Stimulated activated CD8-positive, alpha-beta memory T cell treated with anti-CD3 and anti-CD28 coated beads, Interleukin-2, amount 100 ng/mL, for 48 hours (primary cell): ENCODE results near the gene PTPRG.
"Not testable (repeated sequence)": the region's sequence is repeated elsewhere in the genome, so short reads cannot be mapped to it uniquely, and the experiment has no call there.

Source experiments
- DNase-seq, 2 donors: peaks; one replicate each; pipeline ENCODE4 v3.0.0-alpha.2; 2020; ENCODE audit warnings: low read depth in 2 of 2

The PTPRG gene

GRCh38 chr3:61796911-61797310 is 235.5 kb downstream of the PTPRG start:
- no peak for DNase-seq

GRCh38 chr3:61802772-61803171 is 241.4 kb downstream of the PTPRG start:
- DNase-seq = no peak

GRCh38 chr3:61803983-61804382 is 242.6 kb downstream of the PTPRG start:
- DNase-seq = no peak

- no peak for DNase-seq
These were observed 243.4 kb downstream of the PTPRG start for GRCh38 chr3:61804782-61805181.

- no peak for DNase-seq
These were observed 244.2 kb downstream of the PTPRG start for GRCh38 chr3:61805510-61806080.

- DNase-seq = no peak
These were observed 245.4 kb downstream of the PTPRG start for GRCh38 chr3:61806810-61807209.

- DNase-seq = no peak
These were observed 246.5 kb downstream of the PTPRG start for GRCh38 chr3:61807865-61808276.

GRCh38 chr3:61808526-61808925 is 247.2 kb downstream of the PTPRG start:
- DNase-seq = no peak

- DNase-seq = no peak
These were observed 247.6 kb downstream of the PTPRG start for GRCh38 chr3:61808999-61809398.

- DNase-seq = no peak
These were observed 248.5 kb downstream of the PTPRG start for GRCh38 chr3:61809879-61810278.

GRCh38 chr3:61810953-61811497 is 249.7 kb downstream of the PTPRG start:
- DNase-seq = no peak

- DNase-seq = no peak
These were observed 250.3 kb downstream of the PTPRG start for GRCh38 chr3:61811652-61812051.

GRCh38 chr3:61812085-61812484 is 250.7 kb downstream of the PTPRG start:
- no peak for DNase-seq

- DNase-seq = no peak
These were observed 251.1 kb downstream of the PTPRG start for GRCh38 chr3:61812517-61812916.

- DNase-seq = no peak
These were observed 252.3 kb downstream of the PTPRG start for GRCh38 chr3:61813636-61814035.

- no peak for DNase-seq
These were observed 253.3 kb downstream of the PTPRG start for GRCh38 chr3:61814674-61815073.

- DNase-seq = not testable (repeated sequence)
These were observed 254.9 kb downstream of the PTPRG start for GRCh38 chr3:61816304-61816703.

GRCh38 chr3:61819861-61820260 is 258.5 kb downstream of the PTPRG start:
- DNase-seq = no peak

- DNase-seq = no peak
These were observed 259.1 kb downstream of the PTPRG start for GRCh38 chr3:61820306-61820992.

GRCh38 chr3:61821823-61822251 is 260.5 kb downstream of the PTPRG start:
- no peak for DNase-seq

GRCh38 chr3:61822588-61822987 is 261.2 kb downstream of the PTPRG start:
- no peak for DNase-seq

GRCh38 chr3:61824553-61825135 is 263.3 kb downstream of the PTPRG start:
- DNase-seq = no peak

- no peak for DNase-seq
These were observed 264.8 kb downstream of the PTPRG start for GRCh38 chr3:61826161-61826560.
